Liver (tissue), 9 donors: ENCODE data around the gene SMYD3. TPM values are rescaled to one million over a fixed set of nuclear protein-coding genes. Genes with fewer than 3 reads are reported as not detected.

ENCODE experiments used
- DNase-seq: peaks from one replicate; pipeline ENCODE4 v3.0.0-alpha.2; 2017; ENCODE audit warnings: low spot score
- H3K27ac ChIP-seq, 2 donors: one replicate each; pipeline ENCODE4 v1.7.0; 2013; ENCODE audit warnings: inconsistent platforms in 2 of 2, low read length in 2 of 2, control low read depth in 1 of 2, low read depth in 1 of 2, mild to moderate bottlenecking in 1 of 2
- H3K27me3 ChIP-seq, 4 donors: one replicate each; pipeline versions ENCODE4 v1.6.1 to v1.7.0; 2013; ENCODE audit warnings: low read length in 3 of 4, inconsistent platforms in 1 of 4, mild to moderate bottlenecking in 1 of 4, moderate library complexity in 1 of 4; ENCODE audit not compliant: control insufficient read depth in 4 of 4, insufficient read depth in 4 of 4
- H3K36me3 ChIP-seq, 4 donors: one replicate each; pipeline versions ENCODE4 v1.6.1 to v1.7.0; 2013; ENCODE audit warnings: low read length in 3 of 4, mild to moderate bottlenecking in 3 of 4, low read depth in 1 of 4, moderate library complexity in 1 of 4; ENCODE audit not compliant: control insufficient read depth in 4 of 4, insufficient read depth in 3 of 4
- H3K4me1 ChIP-seq, 4 donors: one replicate each; pipeline versions ENCODE4 v1.6.1 to v1.7.0; 2013; ENCODE audit warnings: low read length in 3 of 4, mild to moderate bottlenecking in 3 of 4, moderate library complexity in 1 of 4; ENCODE audit not compliant: control insufficient read depth in 4 of 4, insufficient read depth in 4 of 4
- H3K4me3 ChIP-seq, 3 donors: one replicate each; pipeline versions ENCODE4 v1.6.1 to v1.7.0; 2013; ENCODE audit warnings: low read length in 3 of 3, control low read depth in 1 of 3, low read depth in 1 of 3, mild to moderate bottlenecking in 1 of 3
- H3K9ac ChIP-seq, 2 donors: one replicate each; pipeline ENCODE4 v1.7.0; 2013; ENCODE audit warnings: low read length in 2 of 2, mild to moderate bottlenecking in 2 of 2, moderate library complexity in 2 of 2, control low read depth in 1 of 2, low read depth in 1 of 2
- H3K9me3 ChIP-seq, 4 donors: one replicate each; pipeline versions ENCODE4 v1.6.1 to v1.7.0; 2013; ENCODE audit warnings: low read length in 3 of 4; ENCODE audit not compliant: control insufficient read depth in 4 of 4
- EGR1 ChIP-seq, 2 donors: IDR thresholded peaks; 2 replicates each; pipeline ENCODE4 v1.6.1; 2016 to 2018; ENCODE audit warnings: antibody characterized with exemption in 2 of 2, low read depth in 2 of 2
- FOXA1 ChIP-seq: IDR thresholded peaks from 2 replicates; pipeline ENCODE4 v1.6.1; 2016; ENCODE audit warnings: antibody characterized with exemption
- FOXA2 ChIP-seq: IDR thresholded peaks from 2 replicates; pipeline ENCODE4 v1.6.1; 2016; ENCODE audit warnings: antibody characterized with exemption
- GABPA ChIP-seq, 2 donors: IDR thresholded peaks in 1 of 2; conservative IDR thresholded peaks in 1 of 2; 2 replicates each; pipeline ENCODE4 v1.6.1; 2016; ENCODE audit warnings: antibody characterized with exemption in 2 of 2, mild to moderate bottlenecking in 1 of 2, moderate library complexity in 1 of 2
- HNF4G ChIP-seq: IDR thresholded peaks from 2 replicates; pipeline ENCODE4 v1.6.1; 2016; ENCODE audit warnings: antibody characterized with exemption
- NR2F2 ChIP-seq: IDR thresholded peaks from 2 replicates; pipeline ENCODE4 v1.6.1; 2016; ENCODE audit warnings: antibody characterized with exemption
- RAD21 ChIP-seq, 2 donors: IDR thresholded peaks; 2 replicates each; pipeline ENCODE4 v1.6.1; 2016; ENCODE audit warnings: antibody characterized with exemption in 2 of 2, mild to moderate bottlenecking in 2 of 2
- RXRA ChIP-seq, 2 donors: IDR thresholded peaks; 2 replicates each; pipeline ENCODE4 v1.6.1; 2017 to 2018; ENCODE audit warnings: antibody characterized with exemption in 2 of 2, mild to moderate bottlenecking in 1 of 2
- TAF1 ChIP-seq: conservative IDR thresholded peaks from 2 replicates; pipeline ENCODE4 v1.6.1; 2016; ENCODE audit warnings: antibody characterized with exemption, mild to moderate bottlenecking
- WGBS: extraction: QIAGEN DNeasy Blood & Tissue Kit; methylation state at CpG from one replicate; pipeline ENCODE4 v1.1.7; 2013; 5-methylcytosine and 5-hydroxymethylcytosine counted together
- polyA plus RNA-seq, 2 donors: library from polyadenylated mRNA; stranded (reverse) in 1 of 2; unstranded in 1 of 2; fragments of 200-250 nt in 1 of 2; fragments of >200 nt in 1 of 2; fragmentation: Nextera tagmentation in 1 of 2; extraction: Ambion mirVana in 1 of 2; gene quantifications; one replicate each; pipeline versions ENCODE4 v1.2.1 to v1.2.3, GENCODE V29; 2013 to 2015
- total RNA-seq, 2 donors: library from RNA; depleted of rRNA; stranded (reverse); fragments of >200 nt; gene quantifications; one replicate each; pipeline ENCODE4 v1.2.3, GENCODE V29; 2014
- TF ChIP-seq, protein P1 (sequence below): IDR thresholded peaks from 2 replicates; pipeline ENCODE4 v1.6.1; 2016; ENCODE audit warnings: antibody characterized with exemption, mild to moderate bottlenecking
- TF ChIP-seq, protein P2 (sequence below): IDR thresholded peaks from 2 replicates; pipeline ENCODE4 v1.6.1; 2016; ENCODE audit warnings: antibody characterized with exemption
- TF ChIP-seq, protein P3 (sequence below): IDR thresholded peaks from 2 replicates; pipeline ENCODE4 v1.6.1; 2016; ENCODE audit warnings: antibody characterized with exemption
- TF ChIP-seq, protein P4 (sequence below): IDR thresholded peaks from 2 replicates; pipeline ENCODE4 v1.6.1; 2016; ENCODE audit warnings: antibody characterized with exemption
- TF ChIP-seq, protein P5 (sequence below): fragments of 150-350 bp; IDR thresholded peaks from 2 replicates; pipeline ENCODE4 v1.5.1; 2017; ENCODE audit warnings: improper control_type of control experiment, low read depth, low read length; ENCODE audit not compliant: missing input control
- donor health status: healthy.
- donor health status: healthy.
- donor health status: healthy.
- donor health status: healthy.
- donor health status: healthy.

Gene SMYD3
- total and polyA plus RNA-seq, 4 donors = 3.1 to 9.1 (median 8.0) TPM

DNA sequence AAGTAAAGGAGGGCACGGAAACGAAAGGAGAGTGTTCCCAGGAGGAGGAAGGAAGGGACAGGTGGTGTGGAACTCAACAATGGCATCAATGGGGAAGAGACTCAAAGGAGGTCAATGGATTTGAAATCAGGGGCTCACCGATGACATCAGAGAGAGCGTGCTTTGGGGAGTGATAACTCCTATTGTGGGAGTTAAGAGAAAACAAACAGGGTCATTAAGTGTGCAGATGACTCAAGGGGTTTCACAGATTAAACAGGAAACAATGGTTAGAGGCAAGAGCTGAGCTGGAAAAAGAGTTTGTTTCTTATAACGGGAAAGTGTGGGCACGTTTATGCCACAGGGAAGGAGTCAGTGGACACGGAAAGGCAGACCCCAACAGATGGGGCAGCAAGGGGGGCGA, 629.1 kb downstream of the SMYD3 start:
- 78% methylated on average over 8 of the region's 8 CpGs for WGBS
- Histone ChIP-seq H3K4me3 (no peak overlapping the region), H3K9ac (no peak overlapping the region), H3K27me3 (no peaks in the 10 kb centered on the region), H3K4me1 (peaks cover 0 to 6% (median 5%) of the 10 kb centered on the region in 4 donors), H3K9me3 (no peaks in the 10 kb centered on the region), H3K27ac (no peak overlapping the region), H3K36me3 (no peaks in the 10 kb centered on the region)
- TF ChIP-seq HNF4G (no peak), EGR1 (IDR thresholded peaks at IDR 0.05; ENCODE audit: low read depth in 2 of 2) (no peak)
- TF ChIP-seq, protein P1, sequence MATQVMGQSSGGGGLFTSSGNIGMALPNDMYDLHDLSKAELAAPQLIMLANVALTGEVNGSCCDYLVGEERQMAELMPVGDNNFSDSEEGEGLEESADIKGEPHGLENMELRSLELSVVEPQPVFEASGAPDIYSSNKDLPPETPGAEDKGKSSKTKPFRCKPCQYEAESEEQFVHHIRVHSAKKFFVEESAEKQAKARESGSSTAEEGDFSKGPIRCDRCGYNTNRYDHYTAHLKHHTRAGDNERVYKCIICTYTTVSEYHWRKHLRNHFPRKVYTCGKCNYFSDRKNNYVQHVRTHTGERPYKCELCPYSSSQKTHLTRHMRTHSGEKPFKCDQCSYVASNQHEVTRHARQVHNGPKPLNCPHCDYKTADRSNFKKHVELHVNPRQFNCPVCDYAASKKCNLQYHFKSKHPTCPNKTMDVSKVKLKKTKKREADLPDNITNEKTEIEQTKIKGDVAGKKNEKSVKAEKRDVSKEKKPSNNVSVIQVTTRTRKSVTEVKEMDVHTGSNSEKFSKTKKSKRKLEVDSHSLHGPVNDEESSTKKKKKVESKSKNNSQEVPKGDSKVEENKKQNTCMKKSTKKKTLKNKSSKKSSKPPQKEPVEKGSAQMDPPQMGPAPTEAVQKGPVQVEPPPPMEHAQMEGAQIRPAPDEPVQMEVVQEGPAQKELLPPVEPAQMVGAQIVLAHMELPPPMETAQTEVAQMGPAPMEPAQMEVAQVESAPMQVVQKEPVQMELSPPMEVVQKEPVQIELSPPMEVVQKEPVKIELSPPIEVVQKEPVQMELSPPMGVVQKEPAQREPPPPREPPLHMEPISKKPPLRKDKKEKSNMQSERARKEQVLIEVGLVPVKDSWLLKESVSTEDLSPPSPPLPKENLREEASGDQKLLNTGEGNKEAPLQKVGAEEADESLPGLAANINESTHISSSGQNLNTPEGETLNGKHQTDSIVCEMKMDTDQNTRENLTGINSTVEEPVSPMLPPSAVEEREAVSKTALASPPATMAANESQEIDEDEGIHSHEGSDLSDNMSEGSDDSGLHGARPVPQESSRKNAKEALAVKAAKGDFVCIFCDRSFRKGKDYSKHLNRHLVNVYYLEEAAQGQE = no peak
- DNase-seq = no peak

DNA sequence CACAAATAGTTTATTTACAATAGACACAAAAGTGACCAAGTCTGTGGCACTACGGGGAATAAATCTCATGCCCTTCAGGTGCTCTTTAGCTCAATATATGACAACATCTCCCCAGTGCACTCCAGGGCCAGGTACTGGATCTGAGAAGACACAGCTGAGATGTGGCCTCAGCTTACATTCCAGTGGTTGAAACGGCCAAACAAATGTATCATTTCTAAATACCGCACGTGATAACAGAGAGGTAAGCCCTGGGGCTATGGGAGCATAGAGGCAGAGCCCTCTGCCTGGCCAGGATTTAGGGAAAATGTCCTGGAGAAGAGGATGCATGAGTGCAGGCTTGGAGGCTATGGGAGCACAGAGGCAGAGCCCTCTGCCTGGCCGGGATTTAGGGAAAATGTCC, 630.5 kb downstream of the SMYD3 start:
- Histone ChIP-seq H3K36me3 (no peaks in the 10 kb centered on the region), H3K27me3 (no peaks in the 10 kb centered on the region), H3K9ac (no peak overlapping the region), H3K27ac (no peak overlapping the region), H3K4me1 (peaks cover 0 to 6% (median 5%) of the 10 kb centered on the region in 4 donors), H3K9me3 (no peaks in the 10 kb centered on the region), H3K4me3 (no peak overlapping the region)
- no peak for TF ChIP-seq RXRA (IDR thresholded peaks at IDR 0.05)
- no peak for TF ChIP-seq FOXA1
- TF ChIP-seq TAF1 = no peak
- TF ChIP-seq, protein P2, sequence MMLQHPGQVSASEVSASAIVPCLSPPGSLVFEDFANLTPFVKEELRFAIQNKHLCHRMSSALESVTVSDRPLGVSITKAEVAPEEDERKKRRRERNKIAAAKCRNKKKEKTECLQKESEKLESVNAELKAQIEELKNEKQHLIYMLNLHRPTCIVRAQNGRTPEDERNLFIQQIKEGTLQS = no peak
- no peak for TF ChIP-seq HNF4G
- TF ChIP-seq NR2F2 = no peak
- TF ChIP-seq, protein P3, sequence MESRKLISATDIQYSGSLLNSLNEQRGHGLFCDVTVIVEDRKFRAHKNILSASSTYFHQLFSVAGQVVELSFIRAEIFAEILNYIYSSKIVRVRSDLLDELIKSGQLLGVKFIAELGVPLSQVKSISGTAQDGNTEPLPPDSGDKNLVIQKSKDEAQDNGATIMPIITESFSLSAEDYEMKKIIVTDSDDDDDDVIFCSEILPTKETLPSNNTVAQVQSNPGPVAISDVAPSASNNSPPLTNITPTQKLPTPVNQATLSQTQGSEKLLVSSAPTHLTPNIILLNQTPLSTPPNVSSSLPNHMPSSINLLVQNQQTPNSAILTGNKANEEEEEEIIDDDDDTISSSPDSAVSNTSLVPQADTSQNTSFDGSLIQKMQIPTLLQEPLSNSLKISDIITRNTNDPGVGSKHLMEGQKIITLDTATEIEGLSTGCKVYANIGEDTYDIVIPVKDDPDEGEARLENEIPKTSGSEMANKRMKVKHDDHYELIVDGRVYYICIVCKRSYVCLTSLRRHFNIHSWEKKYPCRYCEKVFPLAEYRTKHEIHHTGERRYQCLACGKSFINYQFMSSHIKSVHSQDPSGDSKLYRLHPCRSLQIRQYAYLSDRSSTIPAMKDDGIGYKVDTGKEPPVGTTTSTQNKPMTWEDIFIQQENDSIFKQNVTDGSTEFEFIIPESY = no peak
- TF ChIP-seq GABPA (IDR thresholded peaks at IDR 0.05 in 1 of 2, conservative IDR thresholded peaks at IDR 0.05 in 1 of 2) = no peak
- TF ChIP-seq FOXA2 = no peak
- DNase-seq = no peak
- WGBS = 77% methylated on average over 5 of the region's 5 CpGs

DNA sequence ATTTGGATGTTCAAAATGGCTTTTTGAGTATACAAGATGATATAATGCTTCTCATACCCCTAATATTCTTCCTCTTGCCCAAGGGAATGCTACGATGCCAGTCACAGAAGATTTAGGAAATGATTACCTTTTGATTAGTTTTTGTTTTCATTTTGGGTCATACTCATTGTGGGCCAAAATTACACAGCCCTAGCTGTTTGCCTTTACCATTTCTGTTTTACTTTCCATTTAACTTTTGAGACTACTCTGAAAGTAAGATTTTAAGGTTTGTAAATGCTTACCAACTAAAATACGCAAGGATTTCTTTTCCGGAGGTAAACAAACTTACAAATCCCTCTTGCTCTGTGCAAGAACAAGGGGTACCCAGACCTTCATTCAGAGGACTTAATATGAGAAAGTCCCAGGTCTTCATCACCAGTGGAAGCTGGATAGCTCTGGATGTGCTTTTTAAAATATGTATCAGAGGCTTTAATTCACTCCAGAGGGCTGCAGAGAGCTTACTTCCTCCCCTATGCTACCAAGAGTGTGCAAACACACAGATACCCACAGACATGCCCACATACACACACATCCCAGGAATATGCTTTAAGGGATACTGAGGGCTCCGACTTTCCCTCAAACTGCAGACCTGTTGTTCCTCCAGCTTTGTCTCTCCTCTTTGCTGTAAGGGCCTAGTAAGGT, 631.4 kb downstream of the SMYD3 start:
- DNase-seq = no peak
- WGBS = 64% methylated on average over 4 of the region's 4 CpGs
- Histone ChIP-seq H3K9me3 (no peaks in the 10 kb centered on the region), H3K27me3 (no peaks in the 10 kb centered on the region), H3K36me3 (no peaks in the 10 kb centered on the region), H3K9ac (no peak overlapping the region), H3K4me1 (peaks cover 0 to 6% (median 5%) of the 10 kb centered on the region in 4 donors), H3K27ac (peak overlapping the region; percentile 5 to 38), H3K4me3 (no peak overlapping the region)
- TF ChIP-seq FOXA2 = no peak
- TF ChIP-seq, protein P4, sequence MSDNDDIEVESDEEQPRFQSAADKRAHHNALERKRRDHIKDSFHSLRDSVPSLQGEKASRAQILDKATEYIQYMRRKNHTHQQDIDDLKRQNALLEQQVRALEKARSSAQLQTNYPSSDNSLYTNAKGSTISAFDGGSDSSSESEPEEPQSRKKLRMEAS = no peak
- TF ChIP-seq RAD21 (IDR thresholded peaks at IDR 0.05) = no peak
- TF ChIP-seq, protein P3 = no peak
- TF ChIP-seq, protein P5, sequence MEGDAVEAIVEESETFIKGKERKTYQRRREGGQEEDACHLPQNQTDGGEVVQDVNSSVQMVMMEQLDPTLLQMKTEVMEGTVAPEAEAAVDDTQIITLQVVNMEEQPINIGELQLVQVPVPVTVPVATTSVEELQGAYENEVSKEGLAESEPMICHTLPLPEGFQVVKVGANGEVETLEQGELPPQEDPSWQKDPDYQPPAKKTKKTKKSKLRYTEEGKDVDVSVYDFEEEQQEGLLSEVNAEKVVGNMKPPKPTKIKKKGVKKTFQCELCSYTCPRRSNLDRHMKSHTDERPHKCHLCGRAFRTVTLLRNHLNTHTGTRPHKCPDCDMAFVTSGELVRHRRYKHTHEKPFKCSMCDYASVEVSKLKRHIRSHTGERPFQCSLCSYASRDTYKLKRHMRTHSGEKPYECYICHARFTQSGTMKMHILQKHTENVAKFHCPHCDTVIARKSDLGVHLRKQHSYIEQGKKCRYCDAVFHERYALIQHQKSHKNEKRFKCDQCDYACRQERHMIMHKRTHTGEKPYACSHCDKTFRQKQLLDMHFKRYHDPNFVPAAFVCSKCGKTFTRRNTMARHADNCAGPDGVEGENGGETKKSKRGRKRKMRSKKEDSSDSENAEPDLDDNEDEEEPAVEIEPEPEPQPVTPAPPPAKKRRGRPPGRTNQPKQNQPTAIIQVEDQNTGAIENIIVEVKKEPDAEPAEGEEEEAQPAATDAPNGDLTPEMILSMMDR = no peak
- no peak for TF ChIP-seq GABPA (IDR thresholded peaks at IDR 0.05 in 1 of 2, conservative IDR thresholded peaks at IDR 0.05 in 1 of 2)
- no peak for TF ChIP-seq EGR1 (IDR thresholded peaks at IDR 0.05; ENCODE audit: low read depth in 2 of 2)
- TF ChIP-seq NR2F2 = no peak
